K562 (cell line): Measurements from ENCODE around the gene LGALS7. TPM values are rescaled to one million over a fixed set of nuclear protein-coding genes. Genes with fewer than 3 reads are reported as not detected.
A peak's percentile ranks its signal among the peaks of the same experiment; 100 is the strongest.

Experiments used
- BHLHE40 ChIP-seq: IDR thresholded peaks from 2 replicates; pipeline ENCODE4 v1.6.1; 2011; ENCODE audit warnings: low read length, improper control_type of control experiment
- EGR1 ChIP-seq: fragments of 450-650 bp; conservative IDR thresholded peaks from 2 replicates; pipeline ENCODE4 v1.6.1; 2017; ENCODE audit warnings: mild to moderate bottlenecking
- FOXK1 ChIP-seq: sonication (generic); formaldehyde crosslinking; IDR thresholded peaks from 2 replicates; pipeline ENCODE4 v1.8.0; 2022; ENCODE audit warnings: missing genetic modification reagents, mild to moderate bottlenecking, borderline replicate concordance
- GTF2F1 ChIP-seq: IDR thresholded peaks from 2 replicates; pipeline ENCODE4 v1.6.1; 2011; ENCODE audit warnings: low read depth, low read length, improper control_type of control experiment
- ILK ChIP-seq: fragments of 450-650 bp; IDR thresholded peaks from 2 replicates; pipeline ENCODE4 v1.6.1; 2016; ENCODE audit warnings: missing genetic modification characterization, low read depth, mild to moderate bottlenecking, missing compliant biosample characterization, moderate library complexity, borderline replicate concordance
- JUN ChIP-seq, 2 experiments: sonication (generic) in 1 of 2; formaldehyde crosslinking in 1 of 2; IDR thresholded peaks; 2 replicates each; pipeline versions ENCODE4 v1.6.1 to v1.8.0; 2012 to 2022; ENCODE audit warnings: borderline replicate concordance in 2 of 2, mild to moderate bottlenecking in 2 of 2, improper control_type of control experiment in 1 of 2, low read depth in 1 of 2, low read length in 1 of 2, missing genetic modification reagents in 1 of 2
- OTX1 ChIP-seq: fragments of 450-650 bp; formaldehyde crosslinking; IDR thresholded peaks from 2 replicates; pipeline ENCODE4 v1.4.0; 2022; ENCODE audit warnings: mild to moderate bottlenecking
- ZNF57 ChIP-seq: fragments of 450-650 bp; formaldehyde crosslinking; IDR thresholded peaks from 2 replicates; pipeline ENCODE4 v1.4.0; 2020; ENCODE audit warnings: mild to moderate bottlenecking, moderate library complexity
- polyA plus RNA-seq, 8 experiments: library from polyadenylated mRNA; depleted of rRNA in 4 of 8; stranded (reverse) in 5 of 8; unstranded in 3 of 8; fragments of >200 nt; fragmentation: Nextera tagmentation in 2 of 8; fragmentation: Illumina TruSeq in 1 of 8; extraction: Ambion mirVana in 2 of 8; extraction: Trizol in 1 of 8; gene quantifications; 2 replicates each; pipeline versions ENCODE4 v1.2.1 to v1.2.3, GENCODE V29; 2011 to 2014; ENCODE audit warnings: inconsistent platforms in 1 of 8, missing spikeins in 1 of 8
- total RNA-seq, 7 experiments: library from RNA; depleted of rRNA in 6 of 7; stranded (reverse); fragments of >200 nt in 6 of 7; fragmentation: Illumina TruSeq in 2 of 7; extraction: Trizol in 2 of 7; gene quantifications; 2 replicates each; pipeline versions ENCODE4 v1.2.1 to v1.2.3, GENCODE V29; 2011 to 2021; ENCODE audit warnings: low replicate concordance in 1 of 7
- TF ChIP-seq, protein P1 (sequence below): fragments of 250-450 bp; sonication (Bioruptor Pico); IDR thresholded peaks from 2 replicates; pipeline ENCODE4 v1.5.0; 2021; ENCODE audit warnings: mild to moderate bottlenecking, moderate library complexity
- TF ChIP-seq, protein P2 (sequence below): fragments of 450-650 bp; formaldehyde crosslinking; IDR thresholded peaks from 2 replicates; pipeline ENCODE4 v1.4.0; 2020; ENCODE audit warnings: mild to moderate bottlenecking, moderate library complexity
- TF ChIP-seq, protein P3 (sequence below): fragments of 250-450 bp; sonication (Bioruptor Pico); IDR thresholded peaks from 2 replicates; pipeline ENCODE4 v1.8.0; 2022; ENCODE audit warnings: inconsistent platforms
- TF ChIP-seq, protein P4 (sequence below), 2 experiments: fragments of 150-350 bp in 1 of 2; IDR thresholded peaks; 2 replicates each; pipeline ENCODE4 v1.6.1; 2012 to 2016; ENCODE audit warnings: low read depth in 2 of 2, low read length in 2 of 2, mild to moderate bottlenecking in 1 of 2, moderate library complexity in 1 of 2
- TF ChIP-seq, protein P5 (sequence below): fragments of 450-650 bp; IDR thresholded peaks from one replicate; pipeline ENCODE4 v1.6.1; 2018; ENCODE audit warnings: mild to moderate bottlenecking, moderate library complexity; ENCODE audit not compliant: partially characterized antibody
- TF ChIP-seq, protein P6 (sequence below): IDR thresholded peaks from 2 replicates; pipeline ENCODE4 v1.6.1; 2014; ENCODE audit warnings: antibody characterized with exemption

LGALS7 gene
- total and polyA plus RNA-seq, 9 of the 15 experiments (the other 6 are each of a cell fraction or from before 2014, with no cell fraction given): not detected

DNA sequence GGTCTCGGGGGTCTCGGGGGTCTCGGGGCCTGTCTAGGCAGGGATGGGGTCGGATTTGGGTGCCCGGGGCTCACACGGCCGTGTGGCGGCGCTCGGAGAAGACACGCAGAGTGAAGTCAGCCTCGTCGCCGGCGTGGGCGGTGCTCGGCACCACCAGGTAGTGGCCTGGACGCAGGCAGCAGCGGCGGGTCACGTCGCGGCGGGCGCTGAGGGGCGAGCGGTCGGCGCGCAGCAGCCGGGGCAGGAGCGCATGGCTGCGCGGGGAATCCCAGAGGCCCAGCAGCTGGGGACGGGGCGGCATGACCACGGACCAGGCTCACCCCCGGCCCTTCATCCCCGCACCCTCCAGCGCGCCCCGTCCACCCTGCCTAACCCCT is 37.3 kb downstream of the LGALS7 start (continued):
- no peak for TF ChIP-seq FOXK1 (CRISPR knock-in tag)
- TF ChIP-seq ZNF57 (CRISPR knock-in tag): no peak
- TF ChIP-seq BHLHE40: no peak
- TF ChIP-seq, protein P1, sequence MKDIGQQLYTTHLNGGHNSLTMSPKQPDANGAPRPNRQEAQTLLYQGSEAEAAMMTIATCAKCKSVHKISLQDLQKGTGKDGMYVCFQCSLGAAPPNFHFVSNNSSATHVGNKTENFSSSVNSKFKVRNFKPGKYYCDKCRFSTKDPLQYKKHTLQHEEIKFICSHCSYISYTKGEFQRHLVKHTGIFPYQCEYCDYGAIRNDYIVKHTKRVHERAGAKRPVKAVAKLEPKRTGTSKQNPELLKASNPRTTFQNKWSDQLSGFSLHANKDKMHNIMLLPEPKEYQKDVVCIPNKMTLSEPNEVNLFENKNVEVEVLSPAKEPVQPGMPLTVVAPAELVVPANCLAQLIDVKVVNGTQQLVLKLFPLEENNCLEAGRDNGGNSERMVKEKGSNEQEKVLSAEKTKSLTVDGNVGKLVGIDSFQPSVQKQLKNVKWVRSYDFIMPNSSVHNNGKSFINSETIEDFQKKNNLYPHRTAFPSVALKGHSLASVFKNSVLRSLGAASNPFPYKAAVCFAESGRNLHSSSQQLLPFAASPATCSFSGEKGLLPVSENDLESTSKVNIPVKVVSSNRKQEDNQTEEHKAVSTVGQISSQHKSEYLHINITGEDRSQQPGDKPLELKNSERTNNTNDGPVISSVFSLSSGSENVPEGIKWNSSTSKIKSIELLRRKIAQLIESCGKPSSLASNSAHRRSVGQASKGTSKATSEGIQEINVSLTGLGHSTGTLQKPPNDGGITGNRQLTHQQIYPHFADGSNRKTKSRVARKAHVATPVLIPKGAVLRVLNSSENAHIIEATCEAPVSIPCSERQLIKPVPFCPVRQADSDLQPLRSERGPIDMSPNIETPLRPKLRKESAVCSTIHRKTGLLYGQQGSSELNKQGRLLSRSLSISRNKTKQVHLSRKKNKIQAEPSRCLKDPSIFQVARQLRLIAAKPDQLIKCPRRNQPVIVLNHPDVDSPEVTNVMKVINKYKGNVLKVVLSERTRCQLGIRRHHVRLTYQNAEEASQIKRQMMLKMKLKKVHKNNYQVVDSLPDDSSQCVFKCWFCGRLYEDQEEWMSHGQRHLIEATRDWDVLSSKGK (CRISPR knock-in tag): no peak
- TF ChIP-seq, protein P2, sequence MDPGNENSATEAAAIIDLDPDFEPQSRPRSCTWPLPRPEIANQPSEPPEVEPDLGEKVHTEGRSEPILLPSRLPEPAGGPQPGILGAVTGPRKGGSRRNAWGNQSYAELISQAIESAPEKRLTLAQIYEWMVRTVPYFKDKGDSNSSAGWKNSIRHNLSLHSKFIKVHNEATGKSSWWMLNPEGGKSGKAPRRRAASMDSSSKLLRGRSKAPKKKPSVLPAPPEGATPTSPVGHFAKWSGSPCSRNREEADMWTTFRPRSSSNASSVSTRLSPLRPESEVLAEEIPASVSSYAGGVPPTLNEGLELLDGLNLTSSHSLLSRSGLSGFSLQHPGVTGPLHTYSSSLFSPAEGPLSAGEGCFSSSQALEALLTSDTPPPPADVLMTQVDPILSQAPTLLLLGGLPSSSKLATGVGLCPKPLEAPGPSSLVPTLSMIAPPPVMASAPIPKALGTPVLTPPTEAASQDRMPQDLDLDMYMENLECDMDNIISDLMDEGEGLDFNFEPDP (CRISPR knock-in tag): no peak
- TF ChIP-seq, protein P3, sequence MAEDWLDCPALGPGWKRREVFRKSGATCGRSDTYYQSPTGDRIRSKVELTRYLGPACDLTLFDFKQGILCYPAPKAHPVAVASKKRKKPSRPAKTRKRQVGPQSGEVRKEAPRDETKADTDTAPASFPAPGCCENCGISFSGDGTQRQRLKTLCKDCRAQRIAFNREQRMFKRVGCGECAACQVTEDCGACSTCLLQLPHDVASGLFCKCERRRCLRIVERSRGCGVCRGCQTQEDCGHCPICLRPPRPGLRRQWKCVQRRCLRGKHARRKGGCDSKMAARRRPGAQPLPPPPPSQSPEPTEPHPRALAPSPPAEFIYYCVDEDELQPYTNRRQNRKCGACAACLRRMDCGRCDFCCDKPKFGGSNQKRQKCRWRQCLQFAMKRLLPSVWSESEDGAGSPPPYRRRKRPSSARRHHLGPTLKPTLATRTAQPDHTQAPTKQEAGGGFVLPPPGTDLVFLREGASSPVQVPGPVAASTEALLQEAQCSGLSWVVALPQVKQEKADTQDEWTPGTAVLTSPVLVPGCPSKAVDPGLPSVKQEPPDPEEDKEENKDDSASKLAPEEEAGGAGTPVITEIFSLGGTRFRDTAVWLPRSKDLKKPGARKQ (CRISPR knock-in tag): no peak
- no peak for TF ChIP-seq OTX1
- TF ChIP-seq, protein P4, sequence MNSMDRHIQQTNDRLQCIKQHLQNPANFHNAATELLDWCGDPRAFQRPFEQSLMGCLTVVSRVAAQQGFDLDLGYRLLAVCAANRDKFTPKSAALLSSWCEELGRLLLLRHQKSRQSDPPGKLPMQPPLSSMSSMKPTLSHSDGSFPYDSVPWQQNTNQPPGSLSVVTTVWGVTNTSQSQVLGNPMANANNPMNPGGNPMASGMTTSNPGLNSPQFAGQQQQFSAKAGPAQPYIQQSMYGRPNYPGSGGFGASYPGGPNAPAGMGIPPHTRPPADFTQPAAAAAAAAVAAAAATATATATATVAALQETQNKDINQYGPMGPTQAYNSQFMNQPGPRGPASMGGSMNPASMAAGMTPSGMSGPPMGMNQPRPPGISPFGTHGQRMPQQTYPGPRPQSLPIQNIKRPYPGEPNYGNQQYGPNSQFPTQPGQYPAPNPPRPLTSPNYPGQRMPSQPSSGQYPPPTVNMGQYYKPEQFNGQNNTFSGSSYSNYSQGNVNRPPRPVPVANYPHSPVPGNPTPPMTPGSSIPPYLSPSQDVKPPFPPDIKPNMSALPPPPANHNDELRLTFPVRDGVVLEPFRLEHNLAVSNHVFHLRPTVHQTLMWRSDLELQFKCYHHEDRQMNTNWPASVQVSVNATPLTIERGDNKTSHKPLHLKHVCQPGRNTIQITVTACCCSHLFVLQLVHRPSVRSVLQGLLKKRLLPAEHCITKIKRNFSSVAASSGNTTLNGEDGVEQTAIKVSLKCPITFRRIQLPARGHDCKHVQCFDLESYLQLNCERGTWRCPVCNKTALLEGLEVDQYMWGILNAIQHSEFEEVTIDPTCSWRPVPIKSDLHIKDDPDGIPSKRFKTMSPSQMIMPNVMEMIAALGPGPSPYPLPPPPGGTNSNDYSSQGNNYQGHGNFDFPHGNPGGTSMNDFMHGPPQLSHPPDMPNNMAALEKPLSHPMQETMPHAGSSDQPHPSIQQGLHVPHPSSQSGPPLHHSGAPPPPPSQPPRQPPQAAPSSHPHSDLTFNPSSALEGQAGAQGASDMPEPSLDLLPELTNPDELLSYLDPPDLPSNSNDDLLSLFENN (IDR thresholded peaks at IDR 0.05; ENCODE audit: low read depth in 2 of 2, low read length in 2 of 2): no peak
- TF ChIP-seq, protein P5, sequence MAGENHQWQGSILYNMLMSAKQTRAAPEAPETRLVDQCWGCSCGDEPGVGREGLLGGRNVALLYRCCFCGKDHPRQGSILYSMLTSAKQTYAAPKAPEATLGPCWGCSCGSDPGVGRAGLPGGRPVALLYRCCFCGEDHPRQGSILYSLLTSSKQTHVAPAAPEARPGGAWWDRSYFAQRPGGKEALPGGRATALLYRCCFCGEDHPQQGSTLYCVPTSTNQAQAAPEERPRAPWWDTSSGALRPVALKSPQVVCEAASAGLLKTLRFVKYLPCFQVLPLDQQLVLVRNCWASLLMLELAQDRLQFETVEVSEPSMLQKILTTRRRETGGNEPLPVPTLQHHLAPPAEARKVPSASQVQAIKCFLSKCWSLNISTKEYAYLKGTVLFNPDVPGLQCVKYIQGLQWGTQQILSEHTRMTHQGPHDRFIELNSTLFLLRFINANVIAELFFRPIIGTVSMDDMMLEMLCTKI: no peak
- peak; percentile 84 for TF ChIP-seq EGR1
- no peak for TF ChIP-seq GTF2F1
- TF ChIP-seq, protein P6, sequence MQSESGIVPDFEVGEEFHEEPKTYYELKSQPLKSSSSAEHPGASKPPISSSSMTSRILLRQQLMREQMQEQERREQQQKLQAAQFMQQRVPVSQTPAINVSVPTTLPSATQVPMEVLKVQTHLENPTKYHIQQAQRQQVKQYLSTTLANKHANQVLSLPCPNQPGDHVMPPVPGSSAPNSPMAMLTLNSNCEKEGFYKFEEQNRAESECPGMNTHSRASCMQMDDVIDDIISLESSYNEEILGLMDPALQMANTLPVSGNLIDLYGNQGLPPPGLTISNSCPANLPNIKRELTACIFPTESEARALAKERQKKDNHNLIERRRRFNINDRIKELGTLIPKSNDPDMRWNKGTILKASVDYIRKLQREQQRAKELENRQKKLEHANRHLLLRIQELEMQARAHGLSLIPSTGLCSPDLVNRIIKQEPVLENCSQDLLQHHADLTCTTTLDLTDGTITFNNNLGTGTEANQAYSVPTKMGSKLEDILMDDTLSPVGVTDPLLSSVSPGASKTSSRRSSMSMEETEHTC: no peak
- TF ChIP-seq ILK: no peak
- TF ChIP-seq JUN (IDR thresholded peaks at IDR 0.05; ENCODE audit: borderline replicate concordance, low read depth, low read length): no peak
- no peak for TF ChIP-seq JUN (CRISPR knock-in tag; IDR thresholded peaks at IDR 0.05; ENCODE audit: borderline replicate concordance)
